Ascending aorta (tissue), 2 donors: Measurements from ENCODE around the gene PLS3. TPM values are rescaled to one million over a fixed set of nuclear protein-coding genes. Genes with fewer than 3 reads are reported as not detected.

Source experiments
- DNase-seq, 2 donors: peaks; one replicate each; pipeline ENCODE4 v3.0.0-alpha.2; 2019; ENCODE audit warnings: low spot score in 2 of 2
- H3K27ac ChIP-seq, 2 donors: fragments of 200-600 bp; sonication (generic); one replicate each; pipeline ENCODE4 v1.5.1; 2016 to 2017; ENCODE audit warnings: mild to moderate bottlenecking in 1 of 2
- H3K27me3 ChIP-seq: fragments of 200-600 bp; sonication (generic); one replicate; pipeline ENCODE4 v1.5.1; 2017
- H3K36me3 ChIP-seq, 2 donors: fragments of 200-600 bp; sonication (generic); one replicate each; pipeline ENCODE4 v1.5.1; 2016
- H3K4me1 ChIP-seq, 2 donors: fragments of 200-600 bp; sonication (generic); one replicate each; pipeline ENCODE4 v1.5.1; 2016 to 2017; ENCODE audit warnings: mild to moderate bottlenecking in 1 of 2
- H3K4me3 ChIP-seq, 2 donors: fragments of 200-600 bp; sonication (generic); one replicate each; pipeline ENCODE4 v1.5.1; 2016 to 2017; ENCODE audit warnings: mild to moderate bottlenecking in 1 of 2
- H3K9me3 ChIP-seq, 2 donors: fragments of 200-600 bp; sonication (generic); one replicate each; pipeline ENCODE4 v1.5.1; 2016
- CTCF ChIP-seq, 3 experiments: fragments of 200-600 bp in 2 of 3; fragments of 450-650 bp in 1 of 3; sonication (generic) in 2 of 3; IDR thresholded peaks; one replicate each; pipeline ENCODE4 v1.5.1; 2016 to 2019; ENCODE audit warnings: antibody characterized with exemption in 3 of 3, mild to moderate bottlenecking in 1 of 3, moderate library complexity in 1 of 3
- intact Hi-C: fragments of 100-400 bp; cut with DNase I; formaldehyde crosslinking; loops from one replicate; pipeline ENCODE4 v1.15.1; 2023
- total RNA-seq: library from RNA; depleted of rRNA; stranded (reverse); fragments of >200 nt; gene quantifications from one replicate; pipeline ENCODE4 v1.1.0, GENCODE V29; 2016

The PLS3 gene
- total RNA-seq, 1 donor from 2014 or later = 155 TPM

DNA sequence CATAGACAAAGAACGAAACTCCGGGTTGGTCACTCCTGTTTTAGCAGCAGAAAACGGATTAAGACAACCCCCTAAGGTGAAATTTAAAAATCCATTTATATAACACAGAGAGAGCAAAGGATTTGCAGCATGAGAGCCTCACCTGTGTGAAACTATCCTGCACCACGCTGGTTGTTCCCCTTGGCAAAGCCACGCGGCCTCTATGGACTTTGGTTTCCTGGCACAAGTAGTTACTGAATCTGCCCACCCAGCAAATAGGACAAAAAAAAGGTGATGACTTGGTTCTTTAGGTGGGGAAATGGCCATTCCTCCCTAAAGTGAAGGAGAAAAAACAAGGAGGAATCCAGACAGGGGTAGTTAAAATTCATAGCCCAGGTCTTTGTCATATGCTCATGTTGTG is 133.1 kb downstream of the PLS3 start:
- Histone ChIP-seq H3K9me3 (no peaks in the 10 kb centered on the region), H3K27ac (no peak overlapping the region), H3K27me3 (no peaks in the 10 kb centered on the region), H3K4me3 (no peak overlapping the region), H3K4me1 (no peaks in the 10 kb centered on the region), H3K36me3 (no peaks in the 10 kb centered on the region)
- no peak for DNase-seq
- no peak for TF ChIP-seq CTCF (IDR thresholded peaks at IDR 0.05)
- intact Hi-C loops = loop anchor here (5.0 kb wide), 2 partner anchors 367 to 462 kb away; partner anchors contain the start of gene LRCH2

DNA sequence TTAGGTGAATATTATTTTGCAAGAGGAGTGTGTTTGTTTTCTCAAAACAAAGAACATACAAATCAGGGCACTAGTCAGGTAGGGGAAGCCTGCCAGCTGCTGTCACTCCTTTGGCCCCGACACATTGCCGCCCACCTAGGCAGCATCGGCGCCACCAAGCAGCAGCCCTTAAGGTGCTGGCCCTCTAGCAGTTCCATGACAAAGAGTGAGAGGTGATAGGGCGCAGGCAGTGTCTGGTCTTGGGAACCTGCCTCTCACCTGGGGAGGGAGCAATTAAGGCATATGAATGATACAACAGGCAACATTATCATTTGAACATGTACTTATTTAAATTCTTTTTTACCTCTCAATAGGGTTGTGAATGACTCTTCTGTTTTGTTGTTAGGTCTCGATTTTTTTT is 135.1 kb downstream of the PLS3 start:
- DNase-seq = no peak
- H3K36me3 ChIP-seq = no peaks in the 10 kb centered on the region
- H3K27me3 ChIP-seq = no peaks in the 10 kb centered on the region
- intact Hi-C loops = no loop called here
- no peak overlapping the region for H3K4me3 ChIP-seq
- no peaks in the 10 kb centered on the region for H3K4me1 ChIP-seq
- no peak for TF ChIP-seq CTCF (IDR thresholded peaks at IDR 0.05)
- no peaks in the 10 kb centered on the region for H3K9me3 ChIP-seq
- no peak overlapping the region for H3K27ac ChIP-seq

GRCh38 chrX:115696939-115697338 is 136.0 kb downstream of the PLS3 start:
- intact Hi-C loops = no loop called here
- no peaks in the 10 kb centered on the region for H3K4me1 ChIP-seq
- no peaks in the 10 kb centered on the region for H3K9me3 ChIP-seq

GRCh38 chrX:115697806-115698205 is 136.8 kb downstream of the PLS3 start:
- no peak for TF ChIP-seq CTCF (IDR thresholded peaks at IDR 0.05)
- Histone ChIP-seq H3K36me3 (no peaks in the 10 kb centered on the region), H3K4me3 (no peak overlapping the region), H3K4me1 (no peaks in the 10 kb centered on the region), H3K27me3 (no peaks in the 10 kb centered on the region), H3K27ac (no peak overlapping the region), H3K9me3 (no peaks in the 10 kb centered on the region)
- intact Hi-C loops = no loop called here
- DNase-seq = no peak

More at GRCh38 chrX:115696939-115697338, 136.0 kb downstream of the PLS3 start:
- no peaks in the 10 kb centered on the region for H3K27me3 ChIP-seq
- H3K36me3 ChIP-seq = no peaks in the 10 kb centered on the region
- no peak overlapping the region for H3K4me3 ChIP-seq
- DNase-seq = no peak
- H3K27ac ChIP-seq = no peak overlapping the region
- TF ChIP-seq CTCF (IDR thresholded peaks at IDR 0.05) = no peak
